Measurements from ENCODE around the gene LEMD3. TPM values are rescaled to one million over a fixed set of nuclear protein-coding genes. Genes with fewer than 3 reads are reported as not detected.
A peak's percentile ranks its signal among the peaks of the same experiment; 100 is the strongest.

LEMD3 gene
- polyA plus RNA-seq, 4 donors: 4.9 to 29.5 (median 6.7) TPM

GRCh38 chr12:65208125-65208524 is 38.7 kb downstream of the LEMD3 start:
- FAIRE-seq (no peak), DNase-seq (no peak)
- peaks cover 0 to 2% (median 0%) of the 10 kb centered on the region in 3 donors for H3K36me3 ChIP-seq (ENCODE audit: control insufficient read depth in 3 of 3, insufficient read depth in 2 of 3, low read depth in 1 of 3, low read length in 3 of 3)
- peaks cover 0 to 5% (median 0%) of the 10 kb centered on the region in 3 donors for H3K4me1 ChIP-seq (ENCODE audit: control insufficient read depth in 3 of 3, insufficient read depth in 2 of 3, low read depth in 1 of 3, low read length in 2 of 3)
- H3K27ac ChIP-seq (ENCODE audit: low read depth in 1 of 3, low read length in 2 of 3): no peak overlapping the region
- 91 to 96% (median 95%) methylated on average over 2 of the region's 2 CpGs for WGBS, 3 donors
- no peaks in the 10 kb centered on the region for H3K27me3 ChIP-seq (ENCODE audit: control insufficient read depth in 3 of 3, insufficient read depth in 3 of 3, low read length in 3 of 3)
- H3K4me3 ChIP-seq (ENCODE audit: low read depth in 1 of 3, low read length in 3 of 3): no peak overlapping the region
- H3K9me3 ChIP-seq (ENCODE audit: control insufficient read depth in 2 of 2, insufficient read depth in 1 of 2, low read depth in 1 of 2, low read length in 1 of 2): no peaks in the 10 kb centered on the region

GRCh38 chr12:65208964-65209654 is 39.7 kb downstream of the LEMD3 start:
- H3K9me3 ChIP-seq (ENCODE audit: control insufficient read depth in 2 of 2, insufficient read depth in 1 of 2, low read depth in 1 of 2, low read length in 1 of 2): no peaks in the 10 kb centered on the region
- FAIRE-seq (no peak), DNase-seq (no peak)
- H3K27ac ChIP-seq (ENCODE audit: low read depth in 1 of 3, low read length in 2 of 3): no peak overlapping the region
- H3K4me1 ChIP-seq (ENCODE audit: control insufficient read depth in 3 of 3, insufficient read depth in 2 of 3, low read depth in 1 of 3, low read length in 2 of 3): peaks cover 0 to 5% (median 0%) of the 10 kb centered on the region in 3 donors
- WGBS, 3 donors: 56 to 70% (median 70%) methylated on average over 3 of the region's 3 CpGs
- H3K27me3 ChIP-seq (ENCODE audit: control insufficient read depth in 3 of 3, insufficient read depth in 3 of 3, low read length in 3 of 3): no peaks in the 10 kb centered on the region
- H3K4me3 ChIP-seq (ENCODE audit: low read depth in 1 of 3, low read length in 3 of 3): no peak overlapping the region
- peaks cover 0 to 5% (median 0%) of the 10 kb centered on the region in 3 donors for H3K36me3 ChIP-seq (ENCODE audit: control insufficient read depth in 3 of 3, insufficient read depth in 2 of 3, low read depth in 1 of 3, low read length in 3 of 3)

GRCh38 chr12:65209655-65210043 is 40.3 kb downstream of the LEMD3 start:
- no peak for DNase-seq
- 27 to 37% (median 33%) methylated on average over 2 of the region's 2 CpGs for WGBS, 3 donors
- Histone ChIP-seq H3K4me3 (ENCODE audit: low read depth in 1 of 3, low read length in 3 of 3) (no peak overlapping the region), H3K27ac (ENCODE audit: low read depth in 1 of 3, low read length in 2 of 3) (no peak overlapping the region), H3K9me3 (ENCODE audit: control insufficient read depth in 2 of 2, insufficient read depth in 1 of 2, low read depth in 1 of 2, low read length in 1 of 2) (no peaks in the 10 kb centered on the region), H3K27me3 (ENCODE audit: control insufficient read depth in 3 of 3, insufficient read depth in 3 of 3, low read length in 3 of 3) (no peaks in the 10 kb centered on the region), H3K36me3 (ENCODE audit: control insufficient read depth in 3 of 3, insufficient read depth in 2 of 3, low read depth in 1 of 3, low read length in 3 of 3) (peaks cover 0 to 5% (median 0%) of the 10 kb centered on the region in 3 donors), H3K4me1 (ENCODE audit: control insufficient read depth in 3 of 3, insufficient read depth in 2 of 3, low read depth in 1 of 3, low read length in 2 of 3) (peaks cover 0 to 5% (median 0%) of the 10 kb centered on the region in 3 donors)
- no peak for FAIRE-seq

GRCh38 chr12:65217086-65217485 is 47.7 kb downstream of the LEMD3 start:
- H3K4me3 ChIP-seq (ENCODE audit: low read depth in 1 of 3, low read length in 3 of 3): no peak overlapping the region
- H3K9me3 ChIP-seq (ENCODE audit: control insufficient read depth in 2 of 2, insufficient read depth in 1 of 2, low read depth in 1 of 2, low read length in 1 of 2): peaks cover 0 to 9% of the 10 kb centered on the region in 2 donors
- no peak for FAIRE-seq
- H3K27me3 ChIP-seq (ENCODE audit: control insufficient read depth in 3 of 3, insufficient read depth in 3 of 3, low read length in 3 of 3): no peaks in the 10 kb centered on the region
- H3K4me1 ChIP-seq (ENCODE audit: control insufficient read depth in 3 of 3, insufficient read depth in 2 of 3, low read depth in 1 of 3, low read length in 2 of 3): no peaks in the 10 kb centered on the region
- no peak overlapping the region for H3K27ac ChIP-seq (ENCODE audit: low read depth in 1 of 3, low read length in 2 of 3)
- peaks cover 2 to 15% (median 14%) of the 10 kb centered on the region in 3 donors for H3K36me3 ChIP-seq (ENCODE audit: control insufficient read depth in 3 of 3, insufficient read depth in 2 of 3, low read depth in 1 of 3, low read length in 3 of 3)
- no peak for DNase-seq

GRCh38 chr12:65220761-65221160 is 51.4 kb downstream of the LEMD3 start:
- Histone ChIP-seq H3K9me3 (ENCODE audit: control insufficient read depth in 2 of 2, insufficient read depth in 1 of 2, low read depth in 1 of 2, low read length in 1 of 2) (peaks cover 0 to 13% of the 10 kb centered on the region in 2 donors), H3K27ac (ENCODE audit: low read depth in 1 of 3, low read length in 2 of 3) (no peak overlapping the region), H3K4me3 (ENCODE audit: low read depth in 1 of 3, low read length in 3 of 3) (no peak overlapping the region), H3K36me3 (ENCODE audit: control insufficient read depth in 3 of 3, insufficient read depth in 2 of 3, low read depth in 1 of 3, low read length in 3 of 3) (peaks cover 2 to 15% (median 14%) of the 10 kb centered on the region in 3 donors), H3K4me1 (ENCODE audit: control insufficient read depth in 3 of 3, insufficient read depth in 2 of 3, low read depth in 1 of 3, low read length in 2 of 3) (no peaks in the 10 kb centered on the region), H3K27me3 (ENCODE audit: control insufficient read depth in 3 of 3, insufficient read depth in 3 of 3, low read length in 3 of 3) (no peaks in the 10 kb centered on the region)
- DNase-seq: no peak
- 98 to 99% (median 98%) methylated on average over 2 of the region's 2 CpGs for WGBS, 3 donors
- no peak for FAIRE-seq

GRCh38 chr12:65229441-65229840 is 60.1 kb downstream of the LEMD3 start:
- no peak for FAIRE-seq
- DNase-seq: no peak
- no peak overlapping the region for H3K27ac ChIP-seq (ENCODE audit: low read depth in 1 of 3, low read length in 2 of 3)
- peaks cover 0 to 6% of the 10 kb centered on the region in 2 donors for H3K9me3 ChIP-seq (ENCODE audit: control insufficient read depth in 2 of 2, insufficient read depth in 1 of 2, low read depth in 1 of 2, low read length in 1 of 2)
- H3K36me3 ChIP-seq (ENCODE audit: control insufficient read depth in 3 of 3, insufficient read depth in 2 of 3, low read depth in 1 of 3, low read length in 3 of 3): peaks cover 0 to 8% (median 3%) of the 10 kb centered on the region in 3 donors
- H3K27me3 ChIP-seq (ENCODE audit: control insufficient read depth in 3 of 3, insufficient read depth in 3 of 3, low read length in 3 of 3): no peaks in the 10 kb centered on the region
- no peak overlapping the region for H3K4me3 ChIP-seq (ENCODE audit: low read depth in 1 of 3, low read length in 3 of 3)
- WGBS, 3 donors: 94% methylated on average over 1 of the region's 1 CpG
- H3K4me1 ChIP-seq (ENCODE audit: control insufficient read depth in 3 of 3, insufficient read depth in 2 of 3, low read depth in 1 of 3, low read length in 2 of 3): no peaks in the 10 kb centered on the region

GRCh38 chr12:65232476-65233077 is 63.2 kb downstream of the LEMD3 start:
- Histone ChIP-seq H3K27ac (ENCODE audit: low read depth in 1 of 3, low read length in 2 of 3) (no peak overlapping the region), H3K4me1 (ENCODE audit: control insufficient read depth in 3 of 3, insufficient read depth in 2 of 3, low read depth in 1 of 3, low read length in 2 of 3) (no peaks in the 10 kb centered on the region), H3K4me3 (ENCODE audit: low read depth in 1 of 3, low read length in 3 of 3) (no peak overlapping the region), H3K36me3 (ENCODE audit: control insufficient read depth in 3 of 3, insufficient read depth in 2 of 3, low read depth in 1 of 3, low read length in 3 of 3) (peaks cover 0 to 6% (median 3%) of the 10 kb centered on the region in 3 donors), H3K27me3 (ENCODE audit: control insufficient read depth in 3 of 3, insufficient read depth in 3 of 3, low read length in 3 of 3) (no peaks in the 10 kb centered on the region), H3K9me3 (ENCODE audit: control insufficient read depth in 2 of 2, insufficient read depth in 1 of 2, low read depth in 1 of 2, low read length in 1 of 2) (peaks cover 0 to 4% of the 10 kb centered on the region in 2 donors)
- DNase-seq: peak; percentile 13 to 17
- FAIRE-seq: peak; percentile 93
- WGBS, 3 donors: 13 to 18% (median 18%) methylated on average over 3 of the region's 3 CpGs

- Histone ChIP-seq H3K4me1 (ENCODE audit: control insufficient read depth in 3 of 3, insufficient read depth in 2 of 3, low read depth in 1 of 3, low read length in 2 of 3) (no peaks in the 10 kb centered on the region), H3K9me3 (ENCODE audit: control insufficient read depth in 2 of 2, insufficient read depth in 1 of 2, low read depth in 1 of 2, low read length in 1 of 2) (no peaks in the 10 kb centered on the region), H3K4me3 (ENCODE audit: low read depth in 1 of 3, low read length in 3 of 3) (no peak overlapping the region), H3K36me3 (ENCODE audit: control insufficient read depth in 3 of 3, insufficient read depth in 2 of 3, low read depth in 1 of 3, low read length in 3 of 3) (peaks cover 0 to 9% (median 2%) of the 10 kb centered on the region in 3 donors), H3K27me3 (ENCODE audit: control insufficient read depth in 3 of 3, insufficient read depth in 3 of 3, low read length in 3 of 3) (no peaks in the 10 kb centered on the region), H3K27ac (ENCODE audit: low read depth in 1 of 3, low read length in 2 of 3) (no peak overlapping the region)
- DNase-seq (no peak), FAIRE-seq (peak; percentile 10)
- 96 to 98% (median 98%) methylated on average over 1 of the region's 1 CpG for WGBS, 3 donors
Measured at GRCh38 chr12:65237153-65237552, 67.8 kb downstream of the LEMD3 start.
